Measurements from ENCODE around the gene BAK1. TPM values are rescaled to one million over a fixed set of nuclear protein-coding genes. Genes with fewer than 3 reads are reported as not detected.

Gene BAK1
- total RNA-seq, 6 experiments from 2014 or later: 4.4 to 11.4 (median 6.5) TPM

DNA sequence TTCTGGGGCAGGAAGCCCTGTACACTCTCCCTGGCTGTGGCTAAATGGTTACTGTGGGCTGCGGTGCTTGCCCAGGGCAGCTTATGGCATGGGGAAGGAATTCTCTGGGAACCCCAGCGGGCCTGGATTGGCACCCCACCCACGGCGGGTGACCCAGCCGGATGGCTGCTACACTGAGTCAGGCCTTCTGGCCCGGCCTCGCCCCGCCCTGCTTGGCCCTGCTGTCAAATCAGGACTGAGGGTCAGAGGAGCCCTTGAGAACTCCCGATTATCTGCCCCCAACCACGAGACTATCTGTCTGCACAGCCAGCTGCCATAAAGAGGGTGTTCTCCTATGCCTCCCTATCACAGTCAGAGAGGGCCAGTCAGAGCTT, 33.7 kb upstream of the BAK1 start:
- Histone ChIP-seq H3K4me3 (no peak overlapping the region), H3K27me3 (no peaks in the 10 kb centered on the region), H3K9me3 (no peaks in the 10 kb centered on the region), H3K36me3 (no peaks in the 10 kb centered on the region), H3K4me1 (no peaks in the 10 kb centered on the region), H3K27ac (no peak overlapping the region)
- WGBS (ENCODE audit: insufficient coverage, low coverage, low lambda C conversion rate, missing lambda C conversion rate): 40% methylated on average over 1 of the region's 10 CpGs
- ATAC-seq (no peak), DNase-seq (no peak)
- no peak for TF ChIP-seq POLR2A (IDR thresholded peaks at IDR 0.05)
- TF ChIP-seq, protein P1, sequence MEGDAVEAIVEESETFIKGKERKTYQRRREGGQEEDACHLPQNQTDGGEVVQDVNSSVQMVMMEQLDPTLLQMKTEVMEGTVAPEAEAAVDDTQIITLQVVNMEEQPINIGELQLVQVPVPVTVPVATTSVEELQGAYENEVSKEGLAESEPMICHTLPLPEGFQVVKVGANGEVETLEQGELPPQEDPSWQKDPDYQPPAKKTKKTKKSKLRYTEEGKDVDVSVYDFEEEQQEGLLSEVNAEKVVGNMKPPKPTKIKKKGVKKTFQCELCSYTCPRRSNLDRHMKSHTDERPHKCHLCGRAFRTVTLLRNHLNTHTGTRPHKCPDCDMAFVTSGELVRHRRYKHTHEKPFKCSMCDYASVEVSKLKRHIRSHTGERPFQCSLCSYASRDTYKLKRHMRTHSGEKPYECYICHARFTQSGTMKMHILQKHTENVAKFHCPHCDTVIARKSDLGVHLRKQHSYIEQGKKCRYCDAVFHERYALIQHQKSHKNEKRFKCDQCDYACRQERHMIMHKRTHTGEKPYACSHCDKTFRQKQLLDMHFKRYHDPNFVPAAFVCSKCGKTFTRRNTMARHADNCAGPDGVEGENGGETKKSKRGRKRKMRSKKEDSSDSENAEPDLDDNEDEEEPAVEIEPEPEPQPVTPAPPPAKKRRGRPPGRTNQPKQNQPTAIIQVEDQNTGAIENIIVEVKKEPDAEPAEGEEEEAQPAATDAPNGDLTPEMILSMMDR (IDR thresholded peaks at IDR 0.05): no peak
- intact Hi-C loops (cut with DNase I): no loop called here

DNA sequence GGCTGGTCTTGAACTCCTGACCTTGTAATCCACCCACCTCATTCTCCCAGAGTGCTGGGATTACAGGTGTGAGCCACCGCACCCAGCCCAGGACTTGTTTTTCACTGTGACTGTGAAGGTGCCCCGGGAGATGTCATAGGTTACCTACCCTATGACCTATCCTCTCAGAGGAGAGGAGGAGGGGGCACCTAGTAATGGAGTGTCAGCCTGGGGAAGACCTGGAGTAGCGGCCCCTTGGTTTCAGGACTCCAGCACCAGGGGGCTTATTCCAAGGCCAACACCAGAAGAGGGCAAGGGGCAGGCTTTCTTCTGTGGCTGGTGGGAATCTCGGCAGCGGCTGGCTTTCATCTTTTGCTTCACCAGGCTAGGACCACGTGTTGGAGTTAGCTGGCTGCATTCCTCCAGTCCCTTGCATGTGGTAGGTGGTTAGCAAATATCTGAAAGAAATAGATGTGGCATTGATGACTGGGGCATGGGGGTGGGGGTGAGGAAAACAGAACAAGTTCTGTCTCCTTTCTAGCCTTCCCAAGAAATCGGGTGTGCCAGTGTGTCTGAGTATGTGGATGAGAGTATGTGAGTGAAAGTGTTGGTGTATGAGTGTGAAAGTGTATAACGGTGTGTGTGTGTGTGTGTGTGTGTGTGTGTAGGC, 33.2 kb upstream of the BAK1 start:
- TF ChIP-seq, protein P1 (IDR thresholded peaks at IDR 0.05): no peak
- TF ChIP-seq POLR2A (IDR thresholded peaks at IDR 0.05): no peak
- Histone ChIP-seq H3K27me3 (no peaks in the 10 kb centered on the region), H3K27ac (no peak overlapping the region), H3K4me3 (no peak overlapping the region), H3K4me1 (no peaks in the 10 kb centered on the region), H3K36me3 (no peaks in the 10 kb centered on the region), H3K9me3 (no peaks in the 10 kb centered on the region)
- WGBS (ENCODE audit: insufficient coverage, low coverage, low lambda C conversion rate, missing lambda C conversion rate): 51% methylated on average over 6 of the region's 8 CpGs
- ATAC-seq (no peak), DNase-seq (no peak)
- intact Hi-C loops (cut with DNase I): no loop called here

DNA sequence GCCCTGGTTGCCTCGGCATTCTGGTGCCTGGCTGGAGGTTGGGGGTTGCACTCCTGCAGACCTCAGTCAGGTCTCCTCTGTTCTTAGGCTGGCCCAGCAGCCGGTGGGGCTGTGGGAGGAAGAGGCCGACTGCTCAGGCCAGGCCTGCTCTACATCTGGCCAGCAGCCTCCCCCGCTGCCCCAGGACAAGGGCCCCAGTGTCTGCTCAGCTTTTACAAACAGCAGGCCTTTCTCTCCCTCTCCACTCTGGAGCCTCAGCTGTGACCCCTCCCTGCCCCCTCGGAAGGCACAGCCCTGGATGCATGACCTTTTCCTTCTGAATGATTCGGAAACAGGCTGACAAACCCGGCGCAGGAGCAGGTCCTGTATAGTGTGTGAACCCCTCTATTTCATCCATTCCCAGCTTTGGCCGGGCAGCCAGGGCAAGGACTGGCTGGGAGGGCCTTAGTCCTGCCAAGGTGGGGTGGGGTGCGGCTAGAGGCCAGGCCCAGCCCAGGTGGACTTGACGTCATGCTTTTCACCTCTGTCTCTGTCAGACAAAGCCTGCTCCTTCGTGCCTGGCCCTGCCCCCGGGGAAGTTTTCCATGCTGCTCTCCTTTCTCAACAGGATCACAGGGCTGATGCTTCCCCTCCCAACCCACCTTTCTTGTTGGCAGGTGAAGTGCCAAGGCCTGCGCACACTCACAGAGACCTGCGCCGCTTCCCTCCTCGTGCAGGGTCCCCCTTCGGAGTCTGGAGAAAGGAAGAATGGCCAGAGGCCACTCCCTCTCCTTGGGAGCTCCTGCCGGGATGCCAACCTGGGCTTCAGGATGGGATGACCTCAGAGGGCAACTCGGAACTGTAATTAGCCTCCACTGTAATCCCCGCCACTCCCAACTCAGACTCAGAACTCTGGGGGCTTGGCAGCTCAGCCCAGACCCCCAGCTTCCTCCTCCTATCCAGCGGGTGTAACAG, 31.0 kb upstream of the BAK1 start:
- Histone ChIP-seq H3K27me3 (no peaks in the 10 kb centered on the region), H3K9me3 (no peaks in the 10 kb centered on the region), H3K27ac (no peak overlapping the region), H3K4me3 (no peak overlapping the region), H3K36me3 (no peaks in the 10 kb centered on the region), H3K4me1 (no peaks in the 10 kb centered on the region)
- ATAC-seq (no peak), DNase-seq (no peak)
- WGBS (ENCODE audit: insufficient coverage, low coverage, low lambda C conversion rate, missing lambda C conversion rate): 57% methylated on average over 4 of the region's 22 CpGs
- intact Hi-C loops (cut with DNase I): no loop called here
- TF ChIP-seq POLR2A (IDR thresholded peaks at IDR 0.05): no peak
- TF ChIP-seq, protein P1 (IDR thresholded peaks at IDR 0.05): no peak

DNA sequence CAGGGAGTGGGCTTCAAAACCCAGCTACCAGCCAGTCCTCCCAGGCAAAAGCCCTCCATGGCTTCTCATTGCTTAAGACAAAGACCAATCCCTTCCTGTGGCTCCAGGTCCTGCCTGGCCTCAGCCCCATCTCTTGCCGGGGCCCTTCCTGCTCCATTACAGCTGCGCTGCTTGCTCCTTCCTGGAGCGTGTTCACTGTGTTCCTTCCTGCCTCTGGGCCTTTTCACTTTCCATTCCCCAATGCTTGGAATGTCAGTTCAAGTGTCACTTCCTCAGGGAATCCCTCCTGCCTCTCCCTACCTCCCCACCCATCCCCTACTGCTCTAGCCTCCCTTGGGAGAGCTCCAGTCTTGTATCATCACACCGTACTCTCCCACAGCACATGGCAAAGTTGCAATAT, 30.0 kb upstream of the BAK1 start:
- ATAC-seq: peak; percentile 55 to 72 (median 63)
- Histone ChIP-seq H3K27me3 (no peaks in the 10 kb centered on the region), H3K36me3 (no peaks in the 10 kb centered on the region), H3K27ac (no peak overlapping the region), H3K4me1 (no peaks in the 10 kb centered on the region), H3K4me3 (no peak overlapping the region), H3K9me3 (no peaks in the 10 kb centered on the region)
- 67% methylated on average over 3 of the region's 4 CpGs for WGBS (ENCODE audit: insufficient coverage, low coverage, low lambda C conversion rate, missing lambda C conversion rate)
- TF ChIP-seq POLR2A (IDR thresholded peaks at IDR 0.05): no peak
- TF ChIP-seq, protein P1 (IDR thresholded peaks at IDR 0.05): no peak
- intact Hi-C loops (cut with DNase I): no loop called here
- DNase-seq: no peak
